ENCODE measurements around the gene HOXB3.

- TF ChIP-seq POLR2AphosphoS5 (IDR thresholded peaks at IDR 0.05; ENCODE audit: borderline replicate concordance, low read depth, low read length) (no peak; the same call in 1 of the 2 replicates), FOXP2 (optimal IDR thresholded peaks at IDR 0.05; ENCODE audit: control extremely low read depth, extremely low read length, insufficient read depth) (no peak)
Observed at GRCh38 chr17:48561884-48562810, 27.9 kb downstream of the HOXB3 start.

Data from SK-N-MC (cell line).